ENCODE data around the gene GABRD.

Gene GABRD

DNA sequence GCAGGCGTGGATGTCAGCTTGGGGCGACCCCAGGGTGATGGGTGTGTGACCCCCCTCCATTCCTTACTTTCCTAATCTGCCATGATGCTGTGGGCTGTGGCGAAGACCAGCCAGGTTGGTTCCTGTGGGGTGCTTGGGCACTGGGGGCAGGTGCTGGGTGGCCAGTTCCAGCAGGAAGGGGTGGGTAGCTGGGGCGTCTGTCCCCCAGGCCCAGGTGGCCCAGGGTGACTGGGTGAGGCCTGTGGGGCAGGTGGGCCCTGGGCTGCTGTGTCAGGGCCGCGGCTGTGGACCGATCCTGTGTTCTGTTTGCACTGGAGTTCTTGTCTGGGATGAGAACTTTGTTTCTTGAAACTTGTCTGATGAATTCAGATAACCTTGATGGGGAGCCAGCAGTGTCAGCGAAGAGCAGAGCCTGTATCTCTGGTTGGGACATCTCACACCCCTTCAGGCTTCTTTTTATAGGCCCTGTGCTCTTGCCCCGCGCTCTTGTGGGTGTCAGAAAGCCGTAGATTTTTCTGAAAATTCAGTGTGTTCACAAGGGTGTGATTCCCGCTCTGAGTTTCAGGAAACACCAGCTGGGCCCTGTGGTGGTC is 34.7 kb downstream of the GABRD start:
- DNase-seq: no peak

DNA sequence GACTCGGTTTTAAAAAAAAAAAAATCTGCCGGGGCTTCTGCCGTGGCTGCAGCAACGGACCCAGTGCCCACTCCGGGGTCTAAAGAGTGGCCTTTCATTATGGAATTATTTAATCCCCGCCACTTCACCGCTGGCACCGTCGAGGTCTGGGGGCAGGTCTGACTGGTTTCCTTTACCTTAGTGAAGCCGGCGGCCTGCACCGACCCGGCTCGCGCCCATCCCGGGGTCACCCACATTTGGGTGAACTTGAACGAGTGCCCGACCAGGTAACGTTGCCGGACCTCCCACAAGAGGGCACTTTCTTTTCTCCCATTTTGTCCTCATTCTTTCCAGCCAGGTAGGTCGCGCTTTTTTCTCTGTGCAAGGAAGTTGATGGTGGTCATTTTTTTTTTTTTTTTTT is 35.4 kb downstream of the GABRD start:
- DNase-seq: no peak

DNA sequence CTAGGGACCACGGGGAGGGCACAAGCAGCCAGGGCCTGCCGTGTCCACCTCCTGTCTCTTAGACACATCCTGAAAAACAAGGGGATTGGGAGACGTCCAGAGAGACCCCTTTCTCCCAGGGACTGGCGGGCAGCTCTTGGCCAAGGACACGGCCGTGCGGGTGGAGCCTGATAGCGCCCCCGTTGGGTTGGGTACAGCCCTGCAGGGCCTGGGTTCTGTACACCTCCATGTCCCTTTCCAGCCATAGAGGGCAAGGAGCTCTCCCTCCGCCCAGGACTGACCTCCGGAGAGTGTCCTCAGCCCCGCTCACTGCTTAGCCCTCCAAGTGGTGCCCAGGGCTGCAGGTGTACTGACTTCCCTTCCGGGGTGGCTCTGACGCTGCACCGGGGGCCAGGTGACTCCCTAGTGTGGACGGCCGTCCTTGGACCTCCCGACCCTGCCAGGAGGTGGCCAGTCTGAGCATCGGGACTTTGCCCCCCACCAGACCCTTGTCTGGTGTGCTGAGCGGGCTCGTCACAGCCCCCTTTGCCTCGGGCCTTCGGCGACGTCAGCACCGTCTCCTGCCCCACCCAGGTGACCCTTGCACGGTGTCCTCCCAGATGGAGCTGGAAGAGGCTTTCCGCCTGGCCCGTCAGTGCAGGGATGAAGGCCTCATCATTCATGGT is 36.9 kb downstream of the GABRD start:
- no peak for DNase-seq

DNA sequence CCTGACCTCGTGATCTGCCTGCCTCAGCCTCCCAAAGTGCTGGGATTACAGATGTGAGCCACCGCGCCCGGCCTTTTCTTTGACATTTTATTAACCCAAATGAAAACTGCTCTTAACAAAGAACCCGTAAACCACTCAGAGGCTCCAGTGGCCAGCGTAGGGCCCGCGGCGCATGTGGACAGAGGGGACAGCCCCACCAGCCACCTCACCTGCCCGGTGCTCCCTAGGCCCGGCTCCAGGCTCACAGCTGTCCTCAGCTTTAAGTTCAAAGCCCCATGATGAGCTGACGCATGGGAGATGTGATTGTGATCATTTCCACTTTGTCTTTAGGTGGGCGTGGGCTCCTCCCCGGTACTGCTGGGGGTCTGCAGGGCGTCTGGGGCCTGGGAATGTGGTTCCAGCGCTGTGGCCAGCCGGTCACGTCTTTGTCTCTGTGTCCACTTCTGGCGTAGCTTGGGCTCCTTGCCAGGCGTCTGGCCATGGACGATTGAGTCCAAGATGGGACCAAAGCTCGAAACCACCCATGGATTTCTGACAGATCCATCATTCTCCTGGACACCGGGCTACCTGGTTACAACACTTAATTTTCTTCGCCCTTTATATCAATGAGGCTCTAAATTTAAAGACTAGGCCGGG is 37.9 kb downstream of the GABRD start:
- DNase-seq: no peak

DNA sequence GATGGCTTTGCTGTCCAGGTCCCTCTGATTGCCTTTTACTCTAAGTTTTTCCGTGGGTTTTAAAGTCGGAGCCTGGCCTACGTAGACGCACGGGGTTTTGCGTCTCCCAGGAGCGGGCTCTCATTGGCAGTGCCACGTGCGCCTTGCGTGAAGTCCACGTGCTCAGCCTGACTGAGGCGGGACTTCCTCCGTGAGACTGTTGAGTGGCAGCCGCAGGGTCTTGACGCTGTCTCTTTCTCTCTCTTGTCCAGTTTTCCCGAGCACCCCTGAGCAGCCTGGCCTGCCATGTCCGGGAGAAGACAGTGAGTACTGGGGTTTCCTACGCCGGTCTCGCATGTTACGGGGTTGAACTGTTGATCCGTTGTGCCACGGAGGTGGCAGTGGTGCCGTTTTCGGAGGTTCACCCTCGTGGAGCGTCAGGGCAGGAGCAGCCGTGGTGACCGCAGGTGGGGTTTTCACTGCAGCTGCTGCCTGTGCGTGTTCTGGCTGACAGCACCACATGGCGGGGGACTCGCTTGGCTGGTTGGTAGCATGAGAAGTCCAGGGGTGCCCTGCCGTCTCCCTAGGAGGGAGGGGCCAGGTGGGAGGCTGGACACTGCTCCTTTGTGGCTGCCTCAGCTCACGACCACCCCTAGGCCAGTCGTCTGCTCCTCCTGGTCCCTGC is 40.3 kb downstream of the GABRD start:
- no peak for DNase-seq

DNA sequence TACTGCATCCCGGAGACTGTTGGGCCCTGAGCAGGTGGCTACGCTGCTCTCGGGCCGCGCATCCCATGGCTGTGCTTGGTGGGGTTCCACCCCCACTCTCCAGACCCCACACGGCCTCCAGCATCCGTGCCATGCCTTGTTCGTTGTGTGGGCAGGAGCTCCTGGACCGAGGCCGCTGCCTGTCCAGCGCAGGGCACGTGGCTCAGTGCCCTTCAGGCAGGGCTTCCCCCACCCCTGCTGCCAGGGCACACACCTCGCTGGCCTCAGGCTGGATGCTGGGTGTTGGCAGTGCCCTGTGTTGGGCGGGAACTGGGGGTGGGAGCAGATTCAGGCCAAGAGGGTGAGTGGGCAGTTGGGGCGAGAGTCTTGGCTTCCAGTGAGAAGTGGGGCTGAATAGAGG is 40.9 kb downstream of the GABRD start:
- DNase-seq: no peak

DNA sequence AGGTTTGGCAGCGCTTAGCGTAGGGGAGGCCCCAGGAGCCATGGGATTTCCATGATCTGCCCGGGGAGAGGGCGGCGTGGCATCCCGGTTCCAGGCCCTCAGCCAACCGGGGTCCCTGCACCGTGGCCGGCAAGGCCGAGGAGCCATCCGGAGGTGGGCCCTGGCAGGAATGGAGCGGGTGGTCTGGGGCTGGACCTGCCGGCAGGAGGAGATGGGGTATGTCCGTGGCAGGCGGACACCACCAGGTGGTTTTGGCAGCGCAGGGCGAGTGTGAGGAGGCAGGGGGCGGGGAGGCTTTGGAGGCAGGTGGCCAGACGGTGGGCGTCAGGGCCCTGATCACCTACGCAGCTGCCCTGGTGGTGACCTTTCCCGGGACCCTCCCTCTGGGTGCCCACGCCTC is 41.4 kb downstream of the GABRD start:
- no peak for DNase-seq

DNA sequence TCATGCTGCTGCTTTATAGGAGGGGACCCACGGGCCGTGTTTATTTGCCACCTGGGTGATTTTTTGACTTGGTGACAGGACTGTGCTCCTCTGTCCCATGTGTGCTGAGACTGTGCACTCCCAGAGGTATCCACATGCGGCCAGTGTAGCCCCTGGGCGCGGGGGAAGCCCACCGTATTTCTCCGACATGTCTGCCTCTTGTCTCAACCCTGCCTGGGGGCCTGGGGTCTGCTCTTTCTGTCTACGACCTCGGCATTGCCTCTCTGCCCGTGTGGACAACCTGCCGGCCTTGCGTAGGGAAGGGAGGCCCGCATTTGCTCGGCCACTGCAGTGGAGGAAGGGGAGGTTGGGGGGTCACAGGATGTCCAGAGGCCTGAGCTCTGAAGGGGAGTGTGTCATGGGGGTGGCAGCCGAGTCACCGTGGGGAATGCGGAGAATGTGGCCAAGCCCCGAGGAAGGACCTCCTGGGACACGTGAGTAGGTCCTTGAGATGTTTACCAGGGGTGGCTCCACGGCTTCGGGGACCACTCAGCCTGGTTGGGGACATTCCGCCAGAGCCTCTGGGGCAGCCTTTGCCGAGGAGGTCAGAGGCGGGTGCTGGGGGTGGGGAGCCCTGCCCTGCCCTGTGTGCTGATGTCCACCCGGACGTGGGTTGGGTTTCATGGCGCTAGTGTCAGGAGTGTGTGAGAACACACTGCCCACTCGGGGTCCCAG is 42.1 kb downstream of the GABRD start:
- DNase-seq: no peak

DNA sequence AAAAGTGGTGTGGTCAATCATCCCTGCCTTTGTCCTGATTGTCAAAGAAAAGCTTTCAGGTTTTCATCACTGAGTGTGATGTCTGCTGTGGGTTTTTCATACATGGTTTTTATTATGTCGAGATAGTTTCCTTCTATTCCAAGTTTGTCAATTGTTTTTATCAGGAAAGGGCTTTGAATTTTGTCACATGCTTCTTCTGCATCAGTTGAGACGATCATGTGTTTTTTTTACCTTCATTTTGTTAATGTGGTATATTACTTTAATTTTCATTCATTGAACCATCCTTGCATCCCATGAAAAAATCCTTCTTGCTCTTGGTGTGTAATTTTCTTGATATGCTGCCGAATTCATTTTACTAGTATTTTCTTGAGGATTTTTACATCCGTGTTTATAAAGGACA is 46.6 kb downstream of the GABRD start:
- no peak for DNase-seq

DNA sequence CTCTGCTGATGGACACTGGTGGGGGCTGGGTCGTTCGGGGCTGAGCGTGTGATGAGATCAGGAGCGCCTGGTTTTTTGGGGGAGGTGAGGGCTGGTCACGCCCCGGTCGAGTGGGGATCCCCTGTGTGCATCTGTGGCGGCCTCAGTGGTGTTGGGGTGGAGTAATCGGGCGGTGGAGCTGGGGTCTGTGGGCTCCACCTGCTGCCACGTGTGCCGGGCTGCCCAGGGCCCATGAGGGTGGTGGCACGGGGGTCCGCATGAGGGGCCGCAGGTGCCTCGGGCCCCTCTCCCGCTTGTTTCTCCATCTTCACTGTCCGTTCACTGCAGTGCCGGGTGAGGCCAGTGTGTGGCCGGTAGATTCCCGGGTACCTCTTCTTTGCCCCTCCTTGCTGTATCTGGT is 48.2 kb downstream of the GABRD start:
- no peak for DNase-seq

DNA sequence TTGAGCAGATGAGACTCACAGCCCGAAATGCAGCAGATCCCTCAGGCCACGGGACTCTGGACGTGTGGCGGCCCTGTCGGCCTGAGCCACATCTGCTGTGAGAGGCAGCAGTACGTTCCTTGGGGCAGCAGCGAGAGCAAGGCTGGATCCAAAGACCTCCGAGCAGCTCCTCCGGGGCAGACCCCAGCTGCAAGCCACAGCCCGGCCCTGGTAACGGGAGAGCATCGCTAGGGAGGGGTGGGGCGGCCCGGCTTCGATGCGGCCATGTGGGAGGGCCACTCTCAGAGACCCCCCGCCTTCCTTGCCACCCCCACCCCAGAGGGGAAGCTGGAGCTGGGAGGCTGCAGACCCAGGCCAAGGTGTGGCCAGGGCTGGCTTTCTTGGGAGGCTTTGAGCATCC is 48.8 kb downstream of the GABRD start:
- no peak for DNase-seq

DNA sequence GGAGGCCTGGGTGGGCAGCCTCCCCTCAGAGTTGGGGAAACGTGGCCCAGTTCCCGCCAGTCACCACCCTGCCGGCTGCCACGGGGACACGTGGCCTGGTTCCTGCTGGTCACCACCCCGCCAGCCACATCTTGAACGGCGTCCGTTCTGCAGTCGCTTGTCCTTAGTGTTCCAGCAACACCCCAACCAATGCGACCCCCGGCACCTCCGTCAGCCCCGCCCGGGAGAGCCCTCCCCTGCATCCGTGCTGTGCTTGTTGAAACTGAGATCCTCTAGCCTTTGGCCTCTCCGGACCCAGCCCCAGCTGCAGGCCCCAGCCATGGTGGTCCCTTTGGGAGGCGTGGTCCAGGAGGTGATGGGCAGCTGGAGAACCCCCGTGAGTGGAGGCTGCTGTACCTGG is 49.8 kb downstream of the GABRD start:
- DNase-seq: no peak

DNA sequence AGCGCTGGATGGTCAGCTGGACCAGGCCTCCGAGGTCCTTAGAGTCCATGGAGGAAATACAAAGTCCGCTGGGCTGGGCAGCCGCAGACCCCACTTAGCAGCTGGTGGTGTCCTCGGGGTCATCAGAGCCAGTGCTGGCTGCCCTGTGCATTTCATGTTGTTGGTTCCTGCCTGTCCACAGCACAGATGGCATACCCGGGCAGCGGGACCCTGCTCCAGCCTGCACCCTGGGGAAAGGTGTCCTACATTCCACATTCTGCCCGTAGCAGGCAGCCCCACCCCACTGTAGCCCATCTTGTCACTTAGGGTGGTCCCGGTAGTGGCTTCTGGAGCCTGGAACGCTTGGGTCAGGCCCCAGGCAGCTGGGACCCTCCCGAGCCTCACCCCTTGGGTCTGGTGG is 50.9 kb downstream of the GABRD start:
- DNase-seq: no peak

DNA sequence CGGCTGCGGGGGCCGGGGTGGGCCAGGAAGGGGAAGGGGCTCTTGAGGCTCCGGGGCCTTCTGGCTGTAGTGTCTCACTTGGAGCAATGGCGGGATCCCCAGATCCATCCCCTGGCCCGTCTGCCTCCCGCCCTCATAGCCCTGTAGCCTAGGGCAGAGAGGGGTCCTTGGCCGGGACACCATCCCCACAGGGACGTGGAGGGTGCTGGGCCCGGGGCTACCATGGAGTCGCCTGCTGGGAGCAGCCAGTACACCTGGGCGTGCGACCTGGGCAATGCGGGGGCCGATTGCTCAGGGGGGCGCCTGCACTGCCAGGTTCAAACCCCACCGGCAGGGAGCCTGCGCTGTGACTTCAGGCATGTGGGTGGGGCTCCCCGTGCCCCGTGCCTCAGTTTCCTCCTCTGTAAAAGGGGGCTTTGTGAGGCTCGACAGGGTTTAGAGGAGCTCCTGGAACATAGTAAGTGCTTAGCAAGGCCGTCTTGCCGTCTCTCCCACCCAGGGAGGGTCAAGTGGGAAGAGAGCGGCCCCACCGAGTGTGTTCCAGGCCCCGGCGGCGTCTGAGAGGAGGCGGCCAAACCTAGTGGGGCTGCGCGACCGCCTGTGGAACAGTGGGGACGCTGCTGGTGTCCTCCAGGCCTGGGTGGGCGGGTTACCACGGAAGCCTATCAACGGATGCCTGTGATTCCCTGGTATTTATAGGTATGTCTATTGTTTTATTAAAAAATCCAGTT is 51.8 kb downstream of the GABRD start:
- no peak for DNase-seq

DNA sequence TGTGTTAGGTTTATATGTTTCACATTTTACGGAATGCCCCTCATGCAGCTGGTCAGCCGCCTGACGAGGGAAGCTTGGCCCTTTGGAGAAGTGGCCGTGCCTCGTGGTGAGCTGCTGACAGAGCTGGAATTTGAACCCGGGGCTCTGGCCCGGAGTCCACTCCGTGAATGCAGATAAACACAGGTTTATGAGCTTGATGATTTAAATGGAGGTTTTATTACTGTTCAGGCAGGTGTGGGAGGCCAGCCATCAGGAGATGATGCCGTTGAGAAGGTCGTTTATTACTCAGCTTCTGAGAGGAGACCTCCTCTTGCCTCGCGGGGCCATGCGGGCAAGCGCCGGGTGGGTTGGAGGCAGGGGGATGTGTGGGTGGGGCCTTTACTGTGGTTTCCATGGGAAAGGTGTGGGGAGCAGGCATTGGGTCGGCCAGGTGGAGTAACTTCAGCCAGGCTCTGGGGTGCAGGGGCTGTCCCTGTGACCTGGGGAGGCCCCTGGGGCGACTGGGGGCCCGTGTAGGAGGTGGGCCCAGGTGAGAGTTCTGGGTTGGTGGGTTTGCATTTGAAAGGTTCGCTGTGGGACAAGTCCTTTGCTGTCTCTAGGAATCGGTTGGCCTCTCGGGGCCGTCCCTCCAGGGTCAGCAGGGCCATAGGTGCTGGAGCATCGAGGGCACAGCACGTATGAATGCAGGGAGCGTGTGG is 53.1 kb downstream of the GABRD start:
- no peak for DNase-seq

DNA sequence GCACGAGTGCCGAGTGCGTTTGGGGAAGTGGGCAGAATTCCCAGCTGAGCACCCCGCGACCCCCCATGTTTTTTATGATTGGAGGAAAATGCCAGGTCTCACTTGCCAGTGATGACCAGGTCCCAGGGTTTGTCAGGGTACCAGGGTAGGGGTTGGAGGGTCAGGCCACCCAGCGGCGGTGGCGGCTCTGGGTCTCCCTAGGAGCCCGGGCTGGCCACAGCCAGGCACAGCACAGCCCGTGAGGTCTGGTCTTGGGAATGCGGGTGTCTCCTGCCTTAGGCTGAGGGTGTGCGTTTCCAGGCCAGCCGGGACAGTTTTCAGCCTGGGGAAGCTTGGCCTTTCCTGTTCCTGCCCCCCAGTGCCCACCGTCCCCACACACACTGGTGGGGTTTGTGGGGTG is 53.7 kb downstream of the GABRD start:
- no peak for DNase-seq

DNA sequence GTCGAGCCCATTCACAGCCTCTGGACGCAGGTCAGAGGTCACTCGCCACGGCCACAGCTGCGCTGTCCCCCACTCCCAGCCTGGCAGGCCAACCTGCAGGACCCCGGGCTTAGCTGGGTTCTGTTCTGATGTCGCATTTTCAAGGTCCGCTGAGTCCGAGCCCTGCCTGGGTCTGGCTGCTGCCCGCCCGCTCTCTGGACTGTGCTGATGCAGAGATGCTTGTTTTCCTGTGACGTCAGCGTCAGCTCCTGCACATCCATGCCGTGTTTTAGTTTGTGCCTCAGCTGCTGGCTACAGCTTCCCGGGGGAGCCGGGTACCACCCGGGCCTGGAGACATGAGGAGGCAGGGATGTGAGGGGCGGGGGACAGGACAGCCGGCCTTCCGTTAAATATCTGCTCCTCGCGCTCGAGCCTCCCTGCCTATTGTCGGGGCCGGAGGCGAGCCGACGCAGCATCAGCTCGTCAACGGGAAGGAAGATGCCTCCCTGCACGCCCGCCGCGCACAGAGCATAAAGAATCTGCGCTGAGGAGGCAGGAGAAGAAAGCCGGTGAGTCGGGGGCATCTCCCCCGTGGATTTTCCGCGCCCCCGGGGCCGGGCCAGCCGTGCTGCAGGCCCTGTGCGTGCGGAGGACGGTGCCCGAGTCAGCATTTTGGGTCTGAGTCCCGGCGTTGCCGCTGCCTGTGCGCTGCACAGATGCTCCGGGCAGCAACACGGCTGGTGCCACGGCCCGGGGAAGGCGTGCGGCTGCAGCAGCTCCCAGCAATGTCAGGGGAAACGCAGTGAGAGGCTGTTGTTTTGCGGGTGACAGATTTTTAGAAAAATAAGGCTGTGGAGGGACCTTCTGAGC is 54.5 kb downstream of the GABRD start:
- DNase-seq: peak; percentile 45

DNA sequence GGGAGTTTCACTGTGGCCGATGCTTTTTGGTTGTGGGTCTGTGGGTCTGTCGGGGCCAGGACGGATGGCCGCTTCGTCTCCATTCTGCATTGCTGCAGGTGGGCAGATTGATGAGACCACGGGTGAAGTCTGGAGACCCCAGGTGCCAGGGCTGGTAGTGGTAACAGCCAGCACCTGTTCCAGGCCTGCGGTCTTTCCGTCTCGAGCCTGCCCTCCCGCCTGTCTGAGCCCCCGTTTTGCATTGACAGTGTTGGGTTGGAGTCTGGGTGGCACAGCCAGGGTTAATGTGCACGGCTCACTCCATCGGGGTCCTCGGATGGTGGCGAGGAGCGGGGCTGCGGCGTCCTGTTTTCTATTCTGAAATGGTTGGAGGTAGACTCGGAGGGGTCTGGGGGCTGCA is 55.3 kb downstream of the GABRD start:
- DNase-seq: no peak

DNA sequence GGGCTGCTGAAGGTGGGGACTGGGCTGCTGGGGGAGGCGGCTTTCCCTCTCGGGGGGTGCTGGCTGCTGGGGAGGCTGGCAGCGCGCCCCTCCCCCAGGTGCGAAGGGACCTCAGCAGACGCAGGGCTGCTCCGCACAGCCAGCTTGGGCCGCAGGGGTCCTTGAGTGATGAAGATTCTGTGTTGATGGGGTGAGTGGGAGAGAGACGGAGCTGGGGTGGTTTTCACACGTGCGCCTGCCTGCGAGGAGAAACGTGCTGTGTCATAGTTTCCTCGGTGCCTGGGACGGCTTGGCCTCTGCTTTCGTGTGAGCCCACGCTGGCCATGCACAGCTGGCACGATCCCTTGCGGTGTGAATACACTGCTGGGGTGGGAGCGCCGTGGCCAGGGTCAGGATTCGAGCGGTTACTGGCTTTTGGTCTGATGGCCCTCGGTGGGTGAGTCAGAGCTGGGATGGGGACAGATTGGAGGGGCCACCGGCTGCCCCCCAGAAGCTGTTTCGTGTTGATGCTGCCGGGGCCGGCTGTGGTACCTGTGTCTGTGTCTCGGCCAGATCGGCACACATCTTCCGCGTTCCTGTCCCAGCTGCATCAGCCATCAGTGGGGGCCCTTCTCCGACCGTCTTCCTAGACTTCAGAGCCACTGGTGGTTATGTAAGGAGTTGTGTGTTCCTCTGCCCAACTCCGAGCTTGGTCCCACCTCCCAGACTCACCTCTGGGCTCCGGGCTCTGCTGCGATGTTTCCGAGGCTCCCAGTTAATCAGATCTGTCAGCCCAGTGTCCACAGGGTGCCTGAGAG is 56.0 kb downstream of the GABRD start:
- no peak for DNase-seq

DNA sequence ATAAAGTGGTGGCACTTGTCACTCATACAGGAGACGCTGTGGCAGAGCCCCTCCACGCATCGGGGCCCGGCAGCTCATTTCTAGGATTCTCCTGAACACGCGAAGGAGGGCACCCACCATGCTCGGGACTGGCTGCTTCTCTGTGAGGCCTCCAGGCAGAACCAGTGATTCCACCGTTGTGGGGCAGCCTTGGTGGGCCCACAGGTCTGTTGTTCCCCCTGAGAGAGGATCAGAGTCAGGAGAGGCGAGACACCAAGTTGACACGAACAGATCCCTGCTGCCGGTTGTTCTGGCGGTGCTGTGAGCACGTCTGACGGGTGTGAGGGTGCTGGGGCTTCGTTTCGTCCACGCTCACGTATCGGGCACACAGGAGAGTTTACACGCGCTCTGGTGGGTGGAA is 57.7 kb downstream of the GABRD start:
- no peak for DNase-seq

Measured in fibroblast of skin of right quadriceps (primary cell).